CD4-positive, alpha-beta memory T cell (primary cell): ENCODE data around the gene RAMP3. TPM values are rescaled to one million over a fixed set of nuclear protein-coding genes. Genes with fewer than 3 reads are reported as not detected.

Experiments used
- CTCF ChIA-PET: fragments of 350-600 bp; sonication (Branson Sonifier 250); formaldehyde crosslinking; loops from one replicate; lab custom pipeline; 2021; ENCODE audit warnings: inconsistent platforms; ENCODE audit not compliant: partially characterized antibody; lab: Charles Lee
- POLR2A ChIA-PET: fragments of 350-600 bp; sonication (Branson Sonifier 250); formaldehyde crosslinking; loops from one replicate; lab custom pipeline; 2021; ENCODE audit not compliant: partially characterized antibody; lab: Charles Lee
- DNase-seq, 5 donors: peaks; one replicate each; pipeline versions ENCODE4 v3.0.0 to v3.0.0-alpha.2; 2020 to 2022; ENCODE audit warnings: mixed read lengths in 1 of 5
- H3K27ac ChIP-seq: one replicate; pipeline ENCODE4 v1.7.0; 2013; ENCODE audit warnings: low read depth, low read length
- H3K27me3 ChIP-seq: 2 replicates; pipeline ENCODE4 v1.7.0; 2013; ENCODE audit warnings: mild to moderate bottlenecking, low read length, moderate library complexity; ENCODE audit not compliant: insufficient read depth
- H3K36me3 ChIP-seq: 2 replicates; pipeline ENCODE4 v1.7.0; 2013; ENCODE audit warnings: mild to moderate bottlenecking, low read length, moderate library complexity; ENCODE audit not compliant: insufficient read depth
- H3K4me1 ChIP-seq: 2 replicates; pipeline ENCODE4 v1.7.0; 2013; ENCODE audit warnings: mild to moderate bottlenecking, low read length, moderate library complexity; ENCODE audit not compliant: insufficient read depth
- H3K4me3 ChIP-seq, 2 donors: one replicate each; pipeline ENCODE4 v1.7.0; 2013; ENCODE audit warnings: low read length in 2 of 2, mild to moderate bottlenecking in 1 of 2
- H3K9me3 ChIP-seq, 2 donors: one replicate each; pipeline ENCODE4 v1.7.0; 2013; ENCODE audit warnings: low read length in 2 of 2, control low read depth in 1 of 2; ENCODE audit not compliant: control insufficient read depth in 1 of 2
- H3K27ac Mint-ChIP-seq, 7 donors: one replicate each; pipeline ENCODE4 v1.8.0; 2020 to 2021; ENCODE audit warnings: mixed read lengths in 7 of 7, mild to moderate bottlenecking in 6 of 7, inconsistent platforms in 3 of 7, moderate library complexity in 3 of 7
- H3K27me3 Mint-ChIP-seq, 2 donors: one replicate each; pipeline ENCODE4 v1.8.0; 2020 to 2021; ENCODE audit warnings: mixed read lengths in 2 of 2
- H3K36me3 Mint-ChIP-seq, 2 donors: one replicate each; pipeline ENCODE4 v1.8.0; 2020 to 2021; ENCODE audit warnings: mixed read lengths in 2 of 2, inconsistent platforms in 1 of 2, mild to moderate bottlenecking in 1 of 2
- H3K4me1 Mint-ChIP-seq, 4 donors: one replicate each; pipeline ENCODE4 v1.8.0; 2020 to 2021; ENCODE audit warnings: mixed read lengths in 4 of 4, mild to moderate bottlenecking in 1 of 4
- H3K4me3 Mint-ChIP-seq, 8 donors: one replicate each; pipeline ENCODE4 v1.8.0; 2020 to 2021; ENCODE audit warnings: mixed read lengths in 8 of 8, mild to moderate bottlenecking in 7 of 8, moderate library complexity in 6 of 8, inconsistent platforms in 3 of 8
- H3K9me3 Mint-ChIP-seq, 8 donors: one replicate each; pipeline ENCODE4 v1.8.0; 2020 to 2021; ENCODE audit warnings: mixed read lengths in 8 of 8, mild to moderate bottlenecking in 5 of 8, inconsistent platforms in 3 of 8, moderate library complexity in 1 of 8
- intact Hi-C: fragments of 100-400 bp; cut with micrococcal nuclease; formaldehyde crosslinking; loops from one replicate; pipeline ENCODE4 v1.15.1; 2023
- polyA plus RNA-seq, 2 donors: library from polyadenylated mRNA; unstranded; fragments of 300-500 nt; fragmentation: Illumina TruSeq; gene quantifications; one replicate each; pipeline ENCODE4 v1.2.3, GENCODE V29; 2021
- total RNA-seq, 2 experiments: library from RNA; stranded (reverse); gene quantifications; one replicate each; pipeline ENCODE4 v1.2.3, GENCODE V29; 2021

The RAMP3 gene
- total and polyA plus RNA-seq, 4 experiments from 2014 or later = 0.38 to 1.6 TPM; not detected in 2

DNA sequence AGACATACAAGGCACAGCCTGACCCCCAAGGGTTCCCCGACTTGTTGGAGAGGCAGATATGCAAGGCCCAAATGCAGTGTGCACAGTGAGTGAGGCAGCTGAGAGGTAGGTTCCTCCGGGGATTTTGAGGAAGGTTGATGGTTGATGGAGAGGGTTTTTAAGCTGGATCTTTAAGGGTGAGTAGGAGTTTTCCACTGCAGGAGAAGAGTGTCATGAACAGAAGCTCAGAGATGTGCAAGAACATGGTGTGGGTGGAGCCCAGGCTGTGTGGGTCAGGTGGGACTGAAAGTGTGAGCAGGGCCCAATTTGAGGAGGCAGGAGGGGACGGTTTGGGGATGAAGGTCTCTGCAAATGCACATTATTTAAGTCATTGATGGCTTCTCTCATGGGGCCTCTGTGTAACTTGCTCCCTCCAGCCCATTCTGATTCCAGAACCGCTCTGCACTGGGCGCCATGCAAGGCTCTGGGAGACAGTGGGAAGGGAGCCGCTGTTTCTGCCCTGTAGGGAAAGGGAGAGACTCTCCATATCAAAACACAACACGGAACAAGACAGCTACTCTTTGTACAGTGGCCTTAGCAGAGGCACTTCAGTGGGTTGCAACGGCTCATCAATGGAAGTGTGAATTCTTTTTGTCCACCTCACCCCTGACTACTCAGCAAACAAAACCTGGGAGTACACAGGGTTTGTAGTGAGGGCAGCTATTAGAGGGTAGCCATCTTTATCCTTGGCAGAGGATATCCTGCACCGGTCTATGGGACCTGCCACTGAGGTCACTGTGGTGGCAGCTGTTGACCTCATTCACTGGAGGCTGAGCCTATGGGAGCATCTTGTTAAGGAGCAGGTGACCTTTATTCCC lies 29.7 kb downstream of the RAMP3 start:
- CTCF ChIA-PET = interaction anchor here (0.6 kb wide), 1 partner anchor 498 kb away, joined by 3 read pairs; no protein-coding TSS in a partner anchor
- no peak overlapping the region for H3K4me3 Mint-ChIP-seq
- peaks cover 1 to 3% of the 10 kb centered on the region in 2 donors for H3K27me3 Mint-ChIP-seq

GRCh38 chr7:45187946-45188411 lies 30.4 kb downstream of the RAMP3 start:
- intact Hi-C loops = no loop called here
- no peaks in the 10 kb centered on the region for H3K36me3 Mint-ChIP-seq
- peaks cover 1 to 4% of the 10 kb centered on the region in 2 donors for H3K27me3 Mint-ChIP-seq
- no peaks in the 10 kb centered on the region for H3K27me3 ChIP-seq
- no peaks in the 10 kb centered on the region for H3K36me3 ChIP-seq
- DNase-seq = no peak
- H3K4me1 ChIP-seq = no peaks in the 10 kb centered on the region
- no peak overlapping the region for H3K27ac ChIP-seq
- H3K4me3 Mint-ChIP-seq = no peak overlapping the region
- H3K27ac Mint-ChIP-seq = no peak overlapping the region
- no peaks in the 10 kb centered on the region for H3K9me3 Mint-ChIP-seq
- no peak overlapping the region for H3K4me3 ChIP-seq
- H3K9me3 ChIP-seq = no peaks in the 10 kb centered on the region
- peaks cover 0 to 2% (median 0%) of the 10 kb centered on the region in 4 donors for H3K4me1 Mint-ChIP-seq
- ChIA-PET CTCF (no interaction called here), POLR2A (no interaction called here)

More for the DNA sequence above, 29.7 kb downstream of the RAMP3 start:
- POLR2A ChIA-PET = no interaction called here
- Mint-ChIP-seq H3K4me1 (peaks cover 0 to under 1% (median 0%) of the 10 kb centered on the region in 4 donors), H3K27ac (no peak overlapping the region), H3K36me3 (no peaks in the 10 kb centered on the region), H3K9me3 (no peaks in the 10 kb centered on the region)
- Histone ChIP-seq H3K27ac (no peak overlapping the region), H3K27me3 (no peaks in the 10 kb centered on the region), H3K9me3 (no peaks in the 10 kb centered on the region), H3K4me1 (no peaks in the 10 kb centered on the region), H3K36me3 (no peaks in the 10 kb centered on the region), H3K4me3 (no peak overlapping the region)
- intact Hi-C loops = no loop called here
- DNase-seq = no peak

- no peak overlapping the region for H3K4me3 ChIP-seq
- H3K27me3 Mint-ChIP-seq = peaks cover 1 to 4% of the 10 kb centered on the region in 2 donors
- no peak overlapping the region for H3K27ac ChIP-seq
- no peaks in the 10 kb centered on the region for H3K9me3 Mint-ChIP-seq
- no peaks in the 10 kb centered on the region for H3K36me3 Mint-ChIP-seq
- intact Hi-C loops = no loop called here
- no peaks in the 10 kb centered on the region for H3K9me3 ChIP-seq
- CTCF ChIA-PET = no interaction called here
- no peak for DNase-seq
- H3K27me3 ChIP-seq = no peaks in the 10 kb centered on the region
- H3K36me3 ChIP-seq = no peaks in the 10 kb centered on the region
- POLR2A ChIA-PET = no interaction called here
- H3K27ac Mint-ChIP-seq = no peak overlapping the region
- no peak overlapping the region for H3K4me3 Mint-ChIP-seq
- H3K4me1 ChIP-seq = no peaks in the 10 kb centered on the region
- peaks cover 0 to 2% (median under 1%) of the 10 kb centered on the region in 4 donors for H3K4me1 Mint-ChIP-seq
Observed at GRCh38 chr7:45188736-45189135, 31.1 kb downstream of the RAMP3 start.

- DNase-seq = no peak
- ChIA-PET CTCF (no interaction called here), POLR2A (interaction anchor here (0.7 kb wide), 1 partner anchor 16 kb away, joined by 3 read pairs; no protein-coding TSS in a partner anchor)
- Mint-ChIP-seq H3K4me1 (peaks cover 0 to 2% (median under 1%) of the 10 kb centered on the region in 4 donors), H3K4me3 (no peak overlapping the region), H3K27me3 (peaks cover 1 to 2% of the 10 kb centered on the region in 2 donors), H3K27ac (no peak overlapping the region), H3K9me3 (no peaks in the 10 kb centered on the region), H3K36me3 (no peaks in the 10 kb centered on the region)
- H3K27ac ChIP-seq = no peak overlapping the region
- no peaks in the 10 kb centered on the region for H3K27me3 ChIP-seq
- H3K4me1 ChIP-seq = no peaks in the 10 kb centered on the region
- H3K36me3 ChIP-seq = no peaks in the 10 kb centered on the region
- no peaks in the 10 kb centered on the region for H3K9me3 ChIP-seq
- intact Hi-C loops = no loop called here
- H3K4me3 ChIP-seq = no peak overlapping the region
Observed at GRCh38 chr7:45189151-45189970, 31.8 kb downstream of the RAMP3 start.

DNA sequence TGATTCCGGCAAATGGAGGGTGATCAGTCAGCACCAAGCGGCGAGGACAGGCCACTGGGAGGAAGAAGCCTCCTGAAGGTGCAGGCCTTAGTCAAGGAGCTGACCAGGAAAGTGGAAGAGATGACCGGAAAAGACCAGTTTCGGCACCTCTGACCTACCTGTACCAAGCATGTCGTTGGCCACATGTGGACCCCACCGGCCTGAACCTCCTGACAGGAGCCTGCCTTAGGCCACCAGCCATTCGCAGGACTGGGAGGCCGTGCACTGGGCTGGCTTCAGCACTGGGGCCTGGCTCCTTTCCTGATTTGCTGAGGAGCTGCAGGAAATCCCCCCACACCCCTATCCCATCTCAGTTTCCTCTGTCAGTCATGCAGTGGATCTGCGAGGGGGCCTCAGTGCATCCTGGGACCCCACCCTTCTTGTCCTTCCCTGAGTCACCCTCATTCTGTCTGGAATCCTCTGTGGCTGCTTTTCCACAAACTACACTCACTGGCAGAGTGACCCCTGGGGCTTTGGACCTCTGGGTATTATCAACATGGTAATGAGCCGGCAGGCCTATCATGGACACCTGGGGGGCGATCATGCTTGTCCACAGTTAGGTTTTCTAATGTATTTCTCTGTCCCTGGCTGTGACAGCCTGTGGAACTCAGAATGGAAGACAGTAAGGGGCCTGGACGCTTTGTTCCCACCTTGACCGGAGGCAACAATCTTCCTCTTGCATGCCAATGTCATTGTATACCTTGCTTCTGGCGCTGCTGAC lies 33.0 kb downstream of the RAMP3 start:
- H3K36me3 Mint-ChIP-seq = no peaks in the 10 kb centered on the region
- H3K27ac Mint-ChIP-seq = no peak overlapping the region
- Histone ChIP-seq H3K27me3 (no peaks in the 10 kb centered on the region), H3K27ac (no peak overlapping the region), H3K9me3 (no peaks in the 10 kb centered on the region), H3K4me1 (no peaks in the 10 kb centered on the region), H3K36me3 (no peaks in the 10 kb centered on the region), H3K4me3 (no peak overlapping the region)
- H3K4me1 Mint-ChIP-seq = peaks cover 0 to 2% (median under 1%) of the 10 kb centered on the region in 4 donors
- ChIA-PET CTCF (no interaction called here), POLR2A (no interaction called here)
- H3K4me3 Mint-ChIP-seq = no peak overlapping the region
- intact Hi-C loops = no loop called here
- H3K27me3 Mint-ChIP-seq = peaks cover 2 to 8% of the 10 kb centered on the region in 2 donors
- H3K9me3 Mint-ChIP-seq = no peaks in the 10 kb centered on the region
- no peak for DNase-seq

- H3K9me3 ChIP-seq = no peaks in the 10 kb centered on the region
- H3K36me3 ChIP-seq = no peaks in the 10 kb centered on the region
- Mint-ChIP-seq H3K4me3 (no peak overlapping the region), H3K27ac (no peak overlapping the region), H3K9me3 (no peaks in the 10 kb centered on the region), H3K27me3 (peaks cover 2 to 8% of the 10 kb centered on the region in 2 donors), H3K4me1 (peaks cover 0 to 2% (median under 1%) of the 10 kb centered on the region in 4 donors), H3K36me3 (no peaks in the 10 kb centered on the region)
- no peak for DNase-seq
- no peaks in the 10 kb centered on the region for H3K27me3 ChIP-seq
- ChIA-PET POLR2A (no interaction called here), CTCF (no interaction called here)
- no peak overlapping the region for H3K27ac ChIP-seq
- H3K4me1 ChIP-seq = no peaks in the 10 kb centered on the region
- H3K4me3 ChIP-seq = no peak overlapping the region
- intact Hi-C loops = no loop called here
Observed at GRCh38 chr7:45191396-45191795, 33.8 kb downstream of the RAMP3 start.
